Kidney (tissue), 14 donors: ENCODE measurements around the gene GNA14. TPM values are rescaled to one million over a fixed set of nuclear protein-coding genes. Genes with fewer than 3 reads are reported as not detected.

Experiments used
- DNase-seq, 5 donors: peaks; one replicate each; pipeline ENCODE4 v3.0.0-alpha.2; 2013 to 2020
- FAIRE-seq: peaks from 2 replicates; lab custom pipeline; 2012; peaks lifted over from hg19 to GRCh38; lab: Jason Lieb, UNC
- H3K27ac ChIP-seq, 2 donors: one replicate each; pipeline ENCODE4 v1.7.0; 2013; ENCODE audit warnings: low read depth in 2 of 2, low read length in 2 of 2, inconsistent platforms in 1 of 2
- H3K27me3 ChIP-seq: one replicate; pipeline ENCODE4 v1.7.1; 2013; ENCODE audit warnings: low read length, inconsistent platforms; ENCODE audit not compliant: control insufficient read depth, insufficient read depth
- H3K36me3 ChIP-seq, 3 donors: one replicate each; pipeline versions ENCODE4 v1.7.0 to v1.7.1; 2013; ENCODE audit warnings: low read length in 3 of 3, control low read depth in 1 of 3, inconsistent platforms in 1 of 3; ENCODE audit not compliant: insufficient read depth in 3 of 3, control insufficient read depth in 2 of 3
- H3K4me1 ChIP-seq, 3 donors: one replicate each; pipeline versions ENCODE4 v1.7.0 to v1.7.1; 2013; ENCODE audit warnings: low read length in 3 of 3, inconsistent platforms in 1 of 3, low read depth in 1 of 3; ENCODE audit not compliant: control insufficient read depth in 2 of 3, insufficient read depth in 2 of 3
- H3K4me3 ChIP-seq, 3 donors: one replicate each; pipeline versions ENCODE4 v1.7.0 to v1.8.1; 2013; ENCODE audit warnings: low read length in 3 of 3, control low read depth in 1 of 3, inconsistent platforms in 1 of 3
- H3K9ac ChIP-seq, 3 donors: one replicate each; pipeline versions ENCODE4 v1.7.0 to v1.7.1; 2013; ENCODE audit warnings: low read length in 3 of 3, control low read depth in 1 of 3, inconsistent platforms in 1 of 3
- H3K9me3 ChIP-seq, 3 donors: one replicate each; pipeline versions ENCODE4 v1.7.0 to v1.7.1; 2013; ENCODE audit warnings: low read length in 3 of 3, control low read depth in 1 of 3, inconsistent platforms in 1 of 3; ENCODE audit not compliant: control insufficient read depth in 2 of 3, insufficient read depth in 1 of 3
- intact Hi-C: fragments of 100-400 bp; cut with DNase I; formaldehyde crosslinking; loops from one replicate; pipeline ENCODE4 v1.11.1; 2022
- polyA plus RNA-seq: library from polyadenylated mRNA; stranded (reverse); fragments of 350-450 nt; fragmentation: Illumina TruSeq; extraction: RNeasy Lipid Tissue Mini Kit (QIAGEN cat#74804); gene quantifications from one replicate; pipeline ENCODE4 v1.2.3, GENCODE V29; 2014; ENCODE audit warnings: low read depth, low replicate concordance; ENCODE audit not compliant: insufficient read depth
- total RNA-seq: library from RNA; stranded (reverse); fragmentation: NEBNext Ultra II Directional; extraction: Animal tissue kit (Norgen Biotek cat#: 25700); gene quantifications from one replicate; pipeline ENCODE4 v1.2.1, GENCODE V29; 2021
- TF ChIP-seq, protein P1 (sequence below): IDR thresholded peaks from 3 replicates; pipeline ENCODE4 v1.5.1; 2012; ENCODE audit warnings: mild to moderate bottlenecking, moderate library complexity, borderline replicate concordance; ENCODE audit not compliant: insufficient read depth; ENCODE audit errors: extremely low read depth
- donor health status: control.
- donor health status: control.
- donor health status: control.
- donor health status: control.
- donor health status: control.
- donor health status: DM: yes; HTN: yes; CAD: no.
- donor health status: Normal renal cell carcinoma (clear cell type).

The GNA14 gene
- total and polyA plus RNA-seq, 2 donors from 2014 or later: 6.5 to 10.4 TPM

DNA sequence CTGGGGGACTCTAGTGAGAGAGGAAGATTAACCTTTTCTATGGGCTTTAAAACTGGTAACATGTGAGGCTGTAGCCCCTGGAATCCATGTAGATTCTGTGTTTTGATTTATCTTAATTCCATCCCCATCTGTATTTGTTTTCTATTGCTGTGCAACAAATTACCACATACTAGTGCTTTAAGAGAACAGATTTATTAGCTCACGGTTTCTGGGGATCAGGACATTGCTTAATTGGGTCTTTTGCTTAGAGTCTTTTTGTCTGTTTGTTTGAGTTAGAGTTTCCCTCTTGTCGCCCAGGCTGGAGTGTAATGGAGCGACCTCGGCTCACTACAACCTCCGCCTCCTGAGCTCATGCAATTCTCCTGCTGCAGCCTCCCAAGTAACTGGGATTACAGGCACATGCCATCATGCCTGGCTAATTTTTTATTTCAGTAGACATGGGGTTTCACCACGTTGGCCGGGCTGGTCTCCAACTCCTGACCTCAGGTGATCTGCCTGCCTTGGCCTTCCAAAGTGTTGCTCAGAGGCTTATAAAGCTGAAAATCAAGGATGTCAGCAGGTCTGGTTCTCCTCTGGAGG, 29.9 kb upstream of the GNA14 start:
- FAIRE-seq: no peak
- intact Hi-C loops: no loop called here
- TF ChIP-seq, protein P1, sequence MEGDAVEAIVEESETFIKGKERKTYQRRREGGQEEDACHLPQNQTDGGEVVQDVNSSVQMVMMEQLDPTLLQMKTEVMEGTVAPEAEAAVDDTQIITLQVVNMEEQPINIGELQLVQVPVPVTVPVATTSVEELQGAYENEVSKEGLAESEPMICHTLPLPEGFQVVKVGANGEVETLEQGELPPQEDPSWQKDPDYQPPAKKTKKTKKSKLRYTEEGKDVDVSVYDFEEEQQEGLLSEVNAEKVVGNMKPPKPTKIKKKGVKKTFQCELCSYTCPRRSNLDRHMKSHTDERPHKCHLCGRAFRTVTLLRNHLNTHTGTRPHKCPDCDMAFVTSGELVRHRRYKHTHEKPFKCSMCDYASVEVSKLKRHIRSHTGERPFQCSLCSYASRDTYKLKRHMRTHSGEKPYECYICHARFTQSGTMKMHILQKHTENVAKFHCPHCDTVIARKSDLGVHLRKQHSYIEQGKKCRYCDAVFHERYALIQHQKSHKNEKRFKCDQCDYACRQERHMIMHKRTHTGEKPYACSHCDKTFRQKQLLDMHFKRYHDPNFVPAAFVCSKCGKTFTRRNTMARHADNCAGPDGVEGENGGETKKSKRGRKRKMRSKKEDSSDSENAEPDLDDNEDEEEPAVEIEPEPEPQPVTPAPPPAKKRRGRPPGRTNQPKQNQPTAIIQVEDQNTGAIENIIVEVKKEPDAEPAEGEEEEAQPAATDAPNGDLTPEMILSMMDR: no peak
- Histone ChIP-seq H3K9ac (no peak overlapping the region), H3K36me3 (no peaks in the 10 kb centered on the region), H3K4me3 (no peak overlapping the region), H3K9me3 (no peaks in the 10 kb centered on the region), H3K4me1 (no peaks in the 10 kb centered on the region), H3K27ac (peak overlapping the region in 1 of 2 donors; percentile 37), H3K27me3 (no peaks in the 10 kb centered on the region)
- peak in 3 of 5 donors; percentile 31 to 86 (median 69) for DNase-seq

DNA sequence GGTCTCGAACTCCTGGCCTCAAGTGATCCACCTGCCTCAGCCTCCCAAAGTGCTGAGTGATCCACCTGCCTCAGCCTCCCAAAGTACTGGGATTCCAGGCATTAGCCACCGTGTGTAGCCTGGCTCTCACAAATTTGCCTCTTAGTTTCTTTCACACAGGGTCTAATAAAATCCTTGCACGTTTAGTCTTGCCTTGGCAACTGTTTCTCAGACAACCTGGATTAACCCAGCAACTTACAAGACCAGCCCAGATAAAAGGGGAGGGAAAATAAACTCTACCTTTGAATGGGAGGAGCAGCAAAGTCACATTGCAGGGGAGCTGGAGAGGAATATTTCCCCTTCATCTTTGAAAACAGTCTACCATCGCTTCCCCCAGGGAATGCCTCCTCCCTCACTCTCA, 29.3 kb upstream of the GNA14 start:
- FAIRE-seq: no peak
- TF ChIP-seq, protein P1: no peak
- no peaks in the 10 kb centered on the region for H3K27me3 ChIP-seq
- H3K9me3 ChIP-seq: no peaks in the 10 kb centered on the region
- no peak overlapping the region for H3K27ac ChIP-seq
- H3K4me3 ChIP-seq: no peak overlapping the region
- H3K4me1 ChIP-seq: no peaks in the 10 kb centered on the region
- no peak overlapping the region for H3K9ac ChIP-seq
- intact Hi-C loops: no loop called here
- no peak for DNase-seq
- H3K36me3 ChIP-seq: no peaks in the 10 kb centered on the region

DNA sequence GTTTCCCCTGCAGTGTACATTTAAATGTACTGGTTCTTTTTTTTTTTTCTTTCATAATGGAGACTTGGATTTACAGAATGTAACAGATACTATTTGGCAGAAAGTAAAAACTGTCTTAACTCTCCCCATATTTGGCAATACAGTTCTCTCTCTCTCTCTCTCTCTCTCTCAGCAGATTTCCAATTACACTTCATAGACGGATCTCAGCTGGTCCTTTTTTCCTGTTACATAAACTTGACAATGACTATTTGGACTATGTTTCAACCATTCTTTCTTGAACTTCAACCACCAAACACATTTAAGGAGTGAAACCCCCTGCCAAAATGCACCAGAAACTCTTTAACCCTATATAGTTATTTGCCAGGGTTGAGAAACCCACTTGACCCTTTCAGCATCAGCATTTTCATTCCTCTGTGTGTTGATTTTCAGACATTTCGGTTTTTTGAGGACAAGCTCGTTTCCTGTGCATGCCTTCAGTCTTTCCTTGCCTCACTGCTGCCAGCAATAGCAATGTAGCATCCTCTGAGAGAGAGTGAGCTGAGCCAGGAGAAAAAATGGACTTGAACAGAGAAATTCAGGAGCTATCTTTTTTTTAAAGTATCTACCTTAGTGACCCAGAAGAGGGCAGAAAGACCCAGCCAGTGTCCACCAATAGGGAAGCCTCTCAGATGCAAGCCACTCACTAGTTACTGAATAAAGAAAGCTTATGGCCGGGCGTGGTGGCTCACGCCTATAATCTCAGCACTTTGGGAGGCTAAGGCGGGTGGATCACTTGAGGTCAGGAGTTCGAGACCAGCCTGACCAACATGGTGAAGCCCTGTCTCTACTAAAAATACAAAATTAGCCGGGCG, 26.0 kb upstream of the GNA14 start:
- H3K27ac ChIP-seq: no peak overlapping the region
- no peak for FAIRE-seq
- DNase-seq: peak in 2 of 5 donors; percentile 54 to 87

More for the DNA sequence above, 26.0 kb upstream of the GNA14 start:
- intact Hi-C loops: no loop called here
- TF ChIP-seq, protein P1: no peak
- Histone ChIP-seq H3K4me1 (no peaks in the 10 kb centered on the region), H3K9ac (no peak overlapping the region), H3K9me3 (no peaks in the 10 kb centered on the region), H3K27me3 (no peaks in the 10 kb centered on the region), H3K36me3 (no peaks in the 10 kb centered on the region), H3K4me3 (no peak overlapping the region)
